Choroid plexus epithelial cell (primary cell): ENCODE results near the gene RUFY4.
"Not testable (repeated sequence)": the region's sequence is repeated elsewhere in the genome, so short reads cannot be mapped to it uniquely, and the experiment has no call there.

Experiments used
- DNase-seq: peaks from one replicate; pipeline ENCODE4 v3.0.0-alpha.2; 2010; ENCODE audit warnings: low read depth
- H3K4me3 ChIP-seq: 2 replicates; pipeline ENCODE4 v1.5.1; 2011; ENCODE audit warnings: low read depth, mild to moderate bottlenecking, control low read depth, low read length, moderate library complexity
- CTCF ChIP-seq: conservative IDR thresholded peaks from 2 replicates; pipeline ENCODE4 v1.5.1; 2011; ENCODE audit warnings: low read depth, mild to moderate bottlenecking, control low read depth, inconsistent platforms, low read length, moderate library complexity

Gene RUFY4

GRCh38 chr2:218036371-218036770 lies 32.7 kb upstream of the RUFY4 start:
- TF ChIP-seq CTCF, result peak; percentile 39
- no peak overlapping the region for H3K4me3 ChIP-seq
- peak; percentile 23 for DNase-seq

GRCh38 chr2:218039171-218039570 lies 29.9 kb upstream of the RUFY4 start:
- TF ChIP-seq CTCF, result no peak
- DNase-seq, result no peak
- H3K4me3 ChIP-seq, result no peak overlapping the region

GRCh38 chr2:218040883-218041282 lies 28.2 kb upstream of the RUFY4 start:
- DNase-seq, result no peak
- no peak overlapping the region for H3K4me3 ChIP-seq
- TF ChIP-seq CTCF, result no peak

GRCh38 chr2:218041302-218042168 lies 27.5 kb upstream of the RUFY4 start:
- DNase-seq, result no peak
- H3K4me3 ChIP-seq, result no peak overlapping the region
- TF ChIP-seq CTCF, result no peak

- no peak for DNase-seq
- no peak for TF ChIP-seq CTCF
Measured at GRCh38 chr2:218043100-218043499, 26.0 kb upstream of the RUFY4 start.

GRCh38 chr2:218043701-218044109 lies 25.3 kb upstream of the RUFY4 start:
- DNase-seq, result no peak
- no peak overlapping the region for H3K4me3 ChIP-seq
- TF ChIP-seq CTCF, result no peak

More at GRCh38 chr2:218043100-218043499, 26.0 kb upstream of the RUFY4 start:
- H3K4me3 ChIP-seq, result no peak overlapping the region

- H3K4me3 ChIP-seq, DNase-seq: not testable (repeated sequence)
Measured at GRCh38 chr2:218044599-218044998, 24.5 kb upstream of the RUFY4 start.
